Measurements from ENCODE around the gene CFAP99.

Gene CFAP99

DNA sequence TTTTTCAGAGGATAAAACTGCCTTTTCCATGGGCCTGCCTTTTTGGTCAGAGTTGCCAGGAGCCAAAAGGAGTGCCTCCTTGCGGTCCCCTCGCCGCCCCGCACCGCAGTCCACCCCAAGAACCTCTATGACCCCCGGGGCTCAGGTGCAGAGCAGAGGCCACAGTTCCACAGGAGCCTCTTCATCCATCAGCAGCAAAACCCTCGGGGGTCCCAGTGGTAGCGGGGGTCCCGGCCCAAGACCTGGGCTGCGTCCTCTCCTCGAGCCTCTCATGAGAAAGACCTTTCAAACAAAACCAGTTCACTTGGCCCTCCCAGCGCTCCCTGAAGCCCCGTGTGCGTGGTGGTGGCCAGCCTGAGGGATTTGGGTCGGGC lies 17.2 kb upstream of the CFAP99 start:
- Histone ChIP-seq H2AFZ (ENCODE audit: low read depth, low read length) (no peak overlapping the region), H3K4me2 (ENCODE audit: insufficient read depth, low read length) (no peak overlapping the region), H3K9me3 (ENCODE audit: insufficient read depth, low read length, severe bottlenecking) (no peaks in the 10 kb centered on the region), H3K79me2 (ENCODE audit: insufficient read depth, low read length) (no peaks in the 10 kb centered on the region), H3K9ac (ENCODE audit: low read depth, low read length) (no peak overlapping the region), H3K27ac (ENCODE audit: low read length) (no peak overlapping the region), H3K4me1 (ENCODE audit: insufficient read depth, low read length) (no peaks in the 10 kb centered on the region), H3K36me3 (ENCODE audit: insufficient read depth, low read length) (no peaks in the 10 kb centered on the region), H3K4me3 (ENCODE audit: low read depth in 1 of 2, low read length in 2 of 2) (no peak overlapping the region), H4K20me1 (ENCODE audit: insufficient read depth, low read length) (peaks cover 30% of the 10 kb centered on the region), H3K27me3 (ENCODE audit: insufficient read depth, low read length, poor library complexity) (peaks cover 48% of the 10 kb centered on the region)
- no peak for DNase-seq
- TF ChIP-seq, protein P1, sequence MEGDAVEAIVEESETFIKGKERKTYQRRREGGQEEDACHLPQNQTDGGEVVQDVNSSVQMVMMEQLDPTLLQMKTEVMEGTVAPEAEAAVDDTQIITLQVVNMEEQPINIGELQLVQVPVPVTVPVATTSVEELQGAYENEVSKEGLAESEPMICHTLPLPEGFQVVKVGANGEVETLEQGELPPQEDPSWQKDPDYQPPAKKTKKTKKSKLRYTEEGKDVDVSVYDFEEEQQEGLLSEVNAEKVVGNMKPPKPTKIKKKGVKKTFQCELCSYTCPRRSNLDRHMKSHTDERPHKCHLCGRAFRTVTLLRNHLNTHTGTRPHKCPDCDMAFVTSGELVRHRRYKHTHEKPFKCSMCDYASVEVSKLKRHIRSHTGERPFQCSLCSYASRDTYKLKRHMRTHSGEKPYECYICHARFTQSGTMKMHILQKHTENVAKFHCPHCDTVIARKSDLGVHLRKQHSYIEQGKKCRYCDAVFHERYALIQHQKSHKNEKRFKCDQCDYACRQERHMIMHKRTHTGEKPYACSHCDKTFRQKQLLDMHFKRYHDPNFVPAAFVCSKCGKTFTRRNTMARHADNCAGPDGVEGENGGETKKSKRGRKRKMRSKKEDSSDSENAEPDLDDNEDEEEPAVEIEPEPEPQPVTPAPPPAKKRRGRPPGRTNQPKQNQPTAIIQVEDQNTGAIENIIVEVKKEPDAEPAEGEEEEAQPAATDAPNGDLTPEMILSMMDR (IDR thresholded peaks at IDR 0.05; ENCODE audit: borderline replicate concordance, extremely low read depth, low read length, poor library complexity, severe bottlenecking), result no peak
- no peak for TF ChIP-seq EZH2 (IDR thresholded peaks at IDR 0.05; ENCODE audit: borderline replicate concordance, low read depth, low read length, severe bottlenecking)
- no peak for ATAC-seq (ENCODE audit: insufficient read depth, low read depth)

DNA sequence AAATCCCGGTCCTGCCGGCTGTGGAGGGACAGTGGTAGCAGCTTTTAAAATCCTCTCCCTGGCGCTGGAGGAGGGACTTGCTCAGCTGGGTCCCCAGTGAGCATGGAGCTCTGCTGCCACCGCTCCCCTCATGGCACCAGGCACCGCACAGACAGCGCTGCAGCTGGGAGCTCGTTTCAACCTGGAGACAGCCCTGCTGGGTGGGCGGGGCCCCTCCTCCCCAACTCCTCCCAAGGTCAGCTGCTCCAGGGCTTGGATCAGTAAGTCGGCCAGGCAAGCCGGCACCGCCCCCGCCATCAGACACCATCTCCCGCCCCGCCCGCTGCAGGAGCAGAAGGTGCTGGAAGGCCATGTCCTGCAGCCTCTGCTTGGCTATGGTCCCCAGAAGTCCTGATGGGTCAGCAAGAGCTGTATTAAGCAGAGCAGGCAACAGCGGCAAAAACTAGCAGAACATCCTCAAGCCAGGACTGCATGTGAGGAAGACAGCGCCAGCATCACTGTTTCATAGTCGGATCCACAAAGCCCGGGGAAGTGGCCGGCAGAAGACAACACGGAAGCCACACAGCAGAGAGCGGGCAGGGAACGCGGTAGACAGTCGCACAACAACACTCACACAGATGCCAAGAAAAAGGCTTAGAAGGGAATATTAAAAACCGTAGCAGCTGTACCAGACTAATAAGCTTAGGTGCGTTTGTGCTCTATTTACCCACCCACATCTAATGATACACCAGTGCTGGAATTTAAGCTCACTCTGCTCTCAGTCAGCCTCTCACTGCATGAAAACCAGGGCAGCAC lies 16.5 kb upstream of the CFAP99 start:
- H3K27me3 ChIP-seq (ENCODE audit: insufficient read depth, low read length, poor library complexity), result peaks cover 43% of the 10 kb centered on the region
- H3K9ac ChIP-seq (ENCODE audit: low read depth, low read length), result no peak overlapping the region
- H3K4me1 ChIP-seq (ENCODE audit: insufficient read depth, low read length), result no peaks in the 10 kb centered on the region
- no peak overlapping the region for H3K27ac ChIP-seq (ENCODE audit: low read length)
- DNase-seq (no peak), ATAC-seq (ENCODE audit: insufficient read depth, low read depth) (peak; percentile 57)
- no peak overlapping the region for H2AFZ ChIP-seq (ENCODE audit: low read depth, low read length)
- no peaks in the 10 kb centered on the region for H3K36me3 ChIP-seq (ENCODE audit: insufficient read depth, low read length)
- TF ChIP-seq, protein P1 (IDR thresholded peaks at IDR 0.05; ENCODE audit: borderline replicate concordance, extremely low read depth, low read length, poor library complexity, severe bottlenecking), result no peak
- TF ChIP-seq EZH2 (IDR thresholded peaks at IDR 0.05; ENCODE audit: borderline replicate concordance, low read depth, low read length, severe bottlenecking), result peak; percentile 19
- no peaks in the 10 kb centered on the region for H3K9me3 ChIP-seq (ENCODE audit: insufficient read depth, low read length, severe bottlenecking)
- H3K4me3 ChIP-seq (ENCODE audit: low read depth in 1 of 2, low read length in 2 of 2), result no peak overlapping the region
- H3K4me2 ChIP-seq (ENCODE audit: insufficient read depth, low read length), result no peak overlapping the region
- H4K20me1 ChIP-seq (ENCODE audit: insufficient read depth, low read length), result peaks cover 35% of the 10 kb centered on the region
- H3K79me2 ChIP-seq (ENCODE audit: insufficient read depth, low read length), result no peaks in the 10 kb centered on the region

DNA sequence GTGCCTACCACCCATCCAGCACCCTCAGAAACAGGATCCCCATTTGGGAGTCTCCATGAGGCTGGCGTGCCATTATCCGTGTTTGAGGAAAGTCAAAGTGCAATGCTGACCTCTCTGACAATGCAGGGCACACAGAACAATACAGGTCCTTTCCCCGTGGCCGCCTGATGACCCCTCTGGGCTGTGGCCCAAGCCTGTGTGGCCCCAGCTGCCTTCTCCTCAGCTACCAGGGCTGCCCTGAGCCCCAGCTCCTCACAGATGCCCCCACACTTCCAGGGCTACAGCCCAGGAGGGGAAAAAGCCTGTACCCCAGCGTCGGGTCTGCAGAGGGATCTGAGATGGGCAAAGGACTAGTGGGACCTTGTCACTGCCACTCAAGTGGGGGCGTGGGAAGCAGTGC lies 15.8 kb upstream of the CFAP99 start:
- H4K20me1 ChIP-seq (ENCODE audit: insufficient read depth, low read length), result peaks cover 41% of the 10 kb centered on the region
- DNase-seq (no peak), ATAC-seq (ENCODE audit: insufficient read depth, low read depth) (no peak)
- no peaks in the 10 kb centered on the region for H3K36me3 ChIP-seq (ENCODE audit: insufficient read depth, low read length)
- H3K79me2 ChIP-seq (ENCODE audit: insufficient read depth, low read length), result no peaks in the 10 kb centered on the region
- TF ChIP-seq, protein P1 (IDR thresholded peaks at IDR 0.05; ENCODE audit: borderline replicate concordance, extremely low read depth, low read length, poor library complexity, severe bottlenecking), result no peak
- TF ChIP-seq EZH2 (IDR thresholded peaks at IDR 0.05; ENCODE audit: borderline replicate concordance, low read depth, low read length, severe bottlenecking), result no peak
- H3K9ac ChIP-seq (ENCODE audit: low read depth, low read length), result no peak overlapping the region
- no peak overlapping the region for H3K27ac ChIP-seq (ENCODE audit: low read length)
- H3K4me1 ChIP-seq (ENCODE audit: insufficient read depth, low read length), result no peaks in the 10 kb centered on the region
- H3K9me3 ChIP-seq (ENCODE audit: insufficient read depth, low read length, severe bottlenecking), result no peaks in the 10 kb centered on the region
- H3K27me3 ChIP-seq (ENCODE audit: insufficient read depth, low read length, poor library complexity), result peaks cover 43% of the 10 kb centered on the region
- no peak overlapping the region for H3K4me3 ChIP-seq (ENCODE audit: low read depth in 1 of 2, low read length in 2 of 2)
- H2AFZ ChIP-seq (ENCODE audit: low read depth, low read length), result no peak overlapping the region
- H3K4me2 ChIP-seq (ENCODE audit: insufficient read depth, low read length), result no peak overlapping the region
